HG03439 (cell line): ENCODE data around the gene CEMIP.

Source experiments
- ATAC-seq: cut with Tn5 transposase; IDR thresholded peaks from one replicate; pipeline ENCODE4 v1.9.1; 2021; ENCODE audit warnings: mild to moderate bottlenecking, moderate library complexity; ENCODE audit not compliant: unreplicated experiment

Gene CEMIP, protein sequence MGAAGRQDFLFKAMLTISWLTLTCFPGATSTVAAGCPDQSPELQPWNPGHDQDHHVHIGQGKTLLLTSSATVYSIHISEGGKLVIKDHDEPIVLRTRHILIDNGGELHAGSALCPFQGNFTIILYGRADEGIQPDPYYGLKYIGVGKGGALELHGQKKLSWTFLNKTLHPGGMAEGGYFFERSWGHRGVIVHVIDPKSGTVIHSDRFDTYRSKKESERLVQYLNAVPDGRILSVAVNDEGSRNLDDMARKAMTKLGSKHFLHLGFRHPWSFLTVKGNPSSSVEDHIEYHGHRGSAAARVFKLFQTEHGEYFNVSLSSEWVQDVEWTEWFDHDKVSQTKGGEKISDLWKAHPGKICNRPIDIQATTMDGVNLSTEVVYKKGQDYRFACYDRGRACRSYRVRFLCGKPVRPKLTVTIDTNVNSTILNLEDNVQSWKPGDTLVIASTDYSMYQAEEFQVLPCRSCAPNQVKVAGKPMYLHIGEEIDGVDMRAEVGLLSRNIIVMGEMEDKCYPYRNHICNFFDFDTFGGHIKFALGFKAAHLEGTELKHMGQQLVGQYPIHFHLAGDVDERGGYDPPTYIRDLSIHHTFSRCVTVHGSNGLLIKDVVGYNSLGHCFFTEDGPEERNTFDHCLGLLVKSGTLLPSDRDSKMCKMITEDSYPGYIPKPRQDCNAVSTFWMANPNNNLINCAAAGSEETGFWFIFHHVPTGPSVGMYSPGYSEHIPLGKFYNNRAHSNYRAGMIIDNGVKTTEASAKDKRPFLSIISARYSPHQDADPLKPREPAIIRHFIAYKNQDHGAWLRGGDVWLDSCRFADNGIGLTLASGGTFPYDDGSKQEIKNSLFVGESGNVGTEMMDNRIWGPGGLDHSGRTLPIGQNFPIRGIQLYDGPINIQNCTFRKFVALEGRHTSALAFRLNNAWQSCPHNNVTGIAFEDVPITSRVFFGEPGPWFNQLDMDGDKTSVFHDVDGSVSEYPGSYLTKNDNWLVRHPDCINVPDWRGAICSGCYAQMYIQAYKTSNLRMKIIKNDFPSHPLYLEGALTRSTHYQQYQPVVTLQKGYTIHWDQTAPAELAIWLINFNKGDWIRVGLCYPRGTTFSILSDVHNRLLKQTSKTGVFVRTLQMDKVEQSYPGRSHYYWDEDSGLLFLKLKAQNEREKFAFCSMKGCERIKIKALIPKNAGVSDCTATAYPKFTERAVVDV (N-terminal part only)

DNA sequence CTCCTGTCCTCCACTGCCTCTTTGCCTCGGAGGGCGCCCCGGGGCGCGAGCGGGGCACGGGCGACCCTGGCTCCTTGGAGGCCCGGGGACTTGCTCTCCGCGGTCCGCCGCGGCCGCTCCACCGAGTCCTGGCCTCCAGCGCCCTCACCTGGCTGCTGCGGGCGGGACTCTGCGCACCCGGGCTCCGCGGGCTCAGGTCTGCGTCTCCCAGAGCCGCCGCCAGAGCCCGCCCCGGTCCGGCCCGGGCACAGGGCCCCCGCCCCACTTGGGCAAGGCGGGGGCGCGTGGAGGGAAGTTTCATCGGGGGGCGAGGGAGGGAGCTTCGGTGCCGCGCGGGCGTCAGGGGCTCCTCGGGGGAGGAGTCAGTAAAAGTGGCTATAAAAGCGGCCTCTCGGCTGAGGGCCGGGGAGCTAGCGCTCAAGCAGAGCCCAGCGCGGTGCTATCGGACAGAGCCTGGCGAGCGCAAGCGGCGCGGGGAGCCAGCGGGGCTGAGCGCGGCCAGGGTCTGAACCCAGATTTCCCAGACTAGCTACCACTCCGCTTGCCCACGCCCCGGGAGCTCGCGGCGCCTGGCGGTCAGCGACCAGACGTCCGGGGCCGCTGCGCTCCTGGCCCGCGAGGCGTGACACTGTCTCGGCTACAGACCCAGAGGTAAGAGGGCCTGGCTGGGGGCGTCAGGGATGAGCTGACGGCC is at the start of gene CEMIP:
CEMIP (plus strand) TSS at position 407 of the 694 bp plus-strand sequence. CDS start 94,510 bp downstream, outside the sequence.
- ATAC-seq: no peak

DNA sequence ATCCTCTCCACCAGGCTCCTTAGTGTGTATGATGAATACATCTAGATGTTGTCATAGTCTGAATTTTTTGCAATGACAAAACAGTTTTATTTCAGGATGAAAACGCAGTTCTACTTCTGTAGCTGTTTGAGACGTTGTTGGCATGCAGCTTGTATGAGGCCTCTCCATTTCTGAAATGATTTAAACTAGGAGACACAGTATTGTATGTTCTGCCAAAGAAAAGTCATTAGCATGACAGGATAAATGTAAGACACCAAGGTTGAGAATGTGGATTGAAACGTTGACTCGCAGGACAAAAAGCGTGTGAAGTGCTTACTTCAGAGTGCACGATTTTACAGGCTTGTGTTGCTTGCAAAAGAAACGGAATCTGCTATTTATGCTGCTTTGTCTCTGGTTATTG is 48.8 kb upstream of the CEMIP start:
- ATAC-seq: no peak

DNA sequence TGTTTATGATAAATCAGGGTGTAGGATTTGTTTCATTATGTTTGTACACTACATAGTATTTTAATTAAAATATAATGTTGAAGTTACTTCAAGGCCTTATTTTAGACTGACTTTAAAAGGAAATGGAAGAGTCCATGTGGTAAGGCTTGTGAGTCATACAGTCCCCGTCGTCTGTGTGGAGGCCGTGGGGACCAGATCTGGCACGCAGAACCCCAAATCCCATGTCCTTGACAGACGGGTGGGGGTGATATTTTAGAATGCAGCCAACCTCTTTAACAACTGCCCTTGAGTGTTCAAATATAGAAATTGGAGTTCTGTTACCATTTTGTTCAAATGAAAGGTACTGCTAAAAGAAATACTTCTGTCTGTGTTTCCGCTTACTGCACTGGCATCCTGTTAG is 48.2 kb upstream of the CEMIP start:
- no peak for ATAC-seq

DNA sequence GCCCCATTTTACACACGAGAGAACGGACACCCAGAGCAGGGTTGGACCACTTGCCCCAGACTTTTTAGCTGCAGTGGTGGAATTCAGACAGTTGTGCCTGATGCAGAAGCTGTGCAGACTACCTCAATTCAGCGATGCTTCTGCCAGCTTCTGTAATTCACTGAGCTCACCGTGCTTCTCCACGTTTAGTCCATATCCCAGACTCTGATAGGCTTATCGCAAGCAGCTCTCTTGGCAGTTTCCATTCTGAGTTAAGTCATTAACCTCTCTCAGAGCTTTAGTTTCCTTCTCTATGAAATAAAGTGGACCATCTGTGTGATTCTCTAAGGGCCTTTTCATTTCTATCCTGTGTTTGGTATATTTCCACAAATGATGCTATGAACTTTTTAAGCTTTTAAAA is 47.0 kb upstream of the CEMIP start:
- no peak for ATAC-seq

DNA sequence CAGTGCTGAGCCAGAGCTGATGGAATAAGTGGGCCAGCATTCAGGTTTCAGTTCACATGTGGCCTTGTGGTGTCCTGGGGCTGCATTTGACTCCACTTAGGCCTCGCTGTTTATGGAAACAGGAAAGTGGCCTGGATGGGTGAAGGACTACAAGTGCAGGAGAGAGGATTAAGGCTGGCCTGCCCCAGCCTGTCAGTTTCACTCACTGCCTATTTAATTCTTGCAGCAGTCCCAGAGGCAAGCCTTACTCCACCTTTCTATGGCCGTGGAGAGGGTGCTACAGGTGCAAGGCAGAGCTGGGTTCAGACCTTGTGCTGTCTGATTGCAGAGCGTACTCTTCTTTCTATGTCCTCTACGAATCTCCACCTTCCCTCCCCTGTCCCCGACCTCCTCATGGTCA is 46.4 kb upstream of the CEMIP start:
- no peak for ATAC-seq

DNA sequence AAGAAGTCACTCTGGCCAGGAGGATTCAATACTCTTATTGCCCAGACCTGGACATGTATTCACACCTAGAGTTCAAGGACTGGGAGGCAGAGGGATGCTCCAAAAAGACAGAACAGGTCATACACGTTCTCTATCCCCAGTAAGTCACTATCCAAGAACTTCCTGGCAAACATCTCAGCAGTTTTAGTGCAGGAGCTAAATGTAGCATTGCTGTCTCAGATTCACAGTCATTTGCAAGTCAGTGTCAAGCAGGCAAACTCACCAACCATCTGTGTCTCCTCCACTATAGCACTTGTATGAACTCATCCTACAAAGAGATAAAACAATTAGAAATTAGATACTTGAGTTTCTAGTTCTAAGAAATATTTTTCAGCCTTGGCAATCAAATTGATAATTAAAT is 45.7 kb upstream of the CEMIP start:
- no peak for ATAC-seq

DNA sequence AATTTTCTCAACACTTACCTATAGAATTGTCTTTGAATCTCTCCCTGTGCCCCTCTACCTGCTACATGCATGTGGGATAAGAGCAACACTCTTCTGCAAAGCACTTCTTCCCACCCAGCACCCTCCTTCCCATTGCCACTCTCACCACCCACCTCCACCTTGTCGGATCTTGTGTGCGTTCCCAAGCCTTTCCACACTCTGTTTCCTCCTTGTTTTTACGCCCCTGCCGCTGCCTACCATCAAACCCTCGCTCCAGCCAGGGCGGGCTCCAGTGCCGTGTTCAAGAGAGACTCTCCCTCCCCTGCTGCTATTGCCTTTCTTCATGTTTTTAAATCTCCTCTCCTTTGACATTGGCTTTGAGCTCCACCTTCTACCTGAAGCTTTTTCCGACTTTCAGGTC is 43.8 kb upstream of the CEMIP start:
- no peak for ATAC-seq

DNA sequence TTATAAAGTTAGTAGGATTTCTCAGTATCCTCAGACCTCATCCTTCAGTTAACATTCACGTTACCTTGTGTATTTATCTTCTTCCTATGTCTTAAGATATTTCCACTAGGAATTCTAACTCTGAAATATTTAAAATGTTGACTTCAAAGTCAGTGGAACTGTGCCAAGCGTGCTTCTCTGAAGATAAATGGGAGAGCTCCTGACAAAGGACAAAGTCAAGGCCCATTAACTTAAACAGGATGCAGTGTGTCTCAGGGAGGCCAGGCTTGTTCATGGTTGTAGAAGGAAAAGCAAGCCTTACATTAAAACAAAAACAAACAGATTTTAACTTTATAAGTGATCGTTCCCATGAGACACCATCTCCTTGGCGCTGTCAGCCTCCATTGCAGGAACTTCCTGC is 42.6 kb upstream of the CEMIP start:
- ATAC-seq: no peak

DNA sequence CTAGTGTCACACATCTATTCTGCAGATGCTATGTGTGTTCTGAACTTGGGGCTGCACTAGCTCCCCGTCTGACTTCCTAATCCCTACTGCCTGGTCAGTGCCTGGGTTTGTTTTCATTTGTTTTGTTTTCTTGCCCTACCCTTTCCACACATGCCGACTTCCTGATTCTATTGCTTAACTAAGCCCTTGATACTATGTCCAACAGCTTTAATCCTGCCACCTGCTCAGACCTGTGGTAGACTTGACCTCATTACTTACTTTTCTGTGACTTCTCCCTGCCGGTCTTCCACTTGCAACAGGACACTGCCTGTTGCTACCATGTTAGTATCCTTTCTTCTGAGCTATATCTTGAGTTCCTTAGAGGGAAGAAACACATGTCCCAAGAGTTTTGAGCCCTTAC is 39.3 kb upstream of the CEMIP start:
- ATAC-seq: no peak

DNA sequence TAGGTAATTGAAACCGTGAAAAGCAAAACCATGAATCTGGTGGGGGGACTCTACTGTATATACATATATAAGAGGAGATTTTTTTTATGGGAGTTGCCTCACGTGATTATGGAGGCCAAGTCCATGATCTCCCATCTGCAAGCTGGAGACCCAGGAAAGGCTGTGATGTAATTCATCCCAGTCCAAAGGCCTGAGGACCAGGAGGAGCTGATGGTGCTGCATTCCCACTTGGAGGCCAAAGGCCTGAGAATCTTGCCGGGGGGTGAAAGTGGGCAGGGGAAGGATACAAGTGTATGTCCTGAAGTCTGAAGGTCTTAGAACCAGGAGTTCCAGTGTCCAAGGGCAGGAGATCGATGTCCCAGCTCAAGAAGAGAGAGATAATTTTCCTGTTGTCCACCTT is 37.1 kb upstream of the CEMIP start:
- ATAC-seq: no peak

DNA sequence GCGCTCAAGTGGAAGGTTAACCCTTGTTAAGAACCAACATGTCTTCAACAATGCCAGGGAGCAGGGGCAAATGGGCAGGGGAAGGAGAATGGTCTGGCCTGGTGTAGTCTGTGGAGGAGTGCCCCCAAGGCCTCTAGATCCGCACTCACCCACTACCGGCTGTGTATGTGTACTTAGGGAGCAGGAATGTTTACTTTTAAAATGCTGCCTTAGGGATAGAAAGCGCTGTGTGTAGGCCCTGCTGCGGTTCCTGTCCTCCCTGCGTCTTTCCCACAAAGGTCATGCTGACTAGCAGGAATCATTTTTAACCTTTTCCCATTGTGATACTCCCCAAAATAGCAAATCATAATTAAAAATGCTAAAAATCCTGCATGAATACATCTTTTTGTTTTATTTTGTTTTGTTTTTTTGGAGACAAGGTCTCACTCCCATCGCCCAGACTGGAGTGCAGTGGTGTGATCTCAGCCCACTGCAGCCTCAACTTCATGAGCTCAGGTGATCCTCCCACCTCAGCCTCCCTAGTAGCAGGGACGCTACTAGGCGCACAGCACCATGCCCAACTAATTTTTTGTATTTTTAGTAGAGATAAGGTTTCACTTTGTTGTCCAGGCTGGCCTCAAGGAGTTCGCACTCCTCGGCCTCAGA is 35.9 kb upstream of the CEMIP start:
- no peak for ATAC-seq

DNA sequence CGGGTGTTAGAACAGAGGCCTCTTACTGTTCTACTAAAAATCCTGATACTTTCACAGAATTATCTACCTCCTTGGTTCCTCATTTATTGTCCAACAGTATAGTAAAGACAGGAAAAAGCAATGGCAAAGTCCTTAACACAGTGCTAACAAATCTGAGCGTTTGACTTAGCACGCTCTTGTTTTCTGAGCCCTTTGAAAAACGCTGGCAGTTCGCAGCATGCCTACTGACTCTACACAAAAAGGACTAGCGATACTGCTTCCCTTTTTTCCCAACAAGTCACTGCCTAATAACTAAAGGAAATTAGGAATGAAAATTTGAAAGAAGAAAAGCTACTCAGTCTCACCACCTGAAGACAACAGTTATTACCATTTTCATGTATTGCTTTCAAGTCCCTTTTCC is 34.8 kb upstream of the CEMIP start:
- ATAC-seq: no peak

DNA sequence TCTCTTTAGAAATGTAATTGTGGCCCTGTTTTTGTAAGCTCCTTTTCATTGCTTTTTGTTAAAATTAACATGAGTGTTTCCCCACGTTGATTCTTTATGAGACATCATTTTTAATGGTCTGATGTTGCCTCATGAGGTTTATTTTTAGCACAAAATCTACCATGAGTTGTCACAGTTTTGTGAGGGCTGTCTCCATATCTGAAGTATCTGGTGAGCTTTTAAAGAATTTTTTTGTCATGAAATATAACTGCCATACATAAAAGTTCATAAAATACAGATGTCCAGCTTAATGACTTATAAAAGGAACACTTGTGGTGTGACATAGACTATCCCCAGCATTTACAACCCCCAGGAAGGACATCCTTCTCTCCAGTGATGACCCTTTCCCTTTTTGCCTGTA is 34.3 kb upstream of the CEMIP start:
- no peak for ATAC-seq

DNA sequence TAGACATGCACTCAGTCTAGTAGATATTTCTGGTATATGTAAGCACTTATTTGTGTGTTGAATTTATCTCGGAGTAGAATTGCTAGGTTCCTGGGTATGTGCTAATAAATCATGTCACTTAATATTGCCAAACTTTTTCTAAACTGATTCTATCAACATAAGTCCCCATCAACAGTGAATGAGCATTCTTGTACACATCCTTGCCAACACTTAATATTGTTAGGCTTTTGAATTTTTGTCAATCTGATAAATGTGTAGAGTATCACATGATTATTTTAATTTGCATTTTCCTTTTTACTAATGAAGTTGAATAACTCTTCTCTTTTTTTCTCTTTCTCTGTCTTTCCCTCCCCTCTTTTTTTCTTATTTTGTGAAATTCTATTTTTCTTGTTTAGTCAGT is 33.3 kb upstream of the CEMIP start:
- no peak for ATAC-seq

DNA sequence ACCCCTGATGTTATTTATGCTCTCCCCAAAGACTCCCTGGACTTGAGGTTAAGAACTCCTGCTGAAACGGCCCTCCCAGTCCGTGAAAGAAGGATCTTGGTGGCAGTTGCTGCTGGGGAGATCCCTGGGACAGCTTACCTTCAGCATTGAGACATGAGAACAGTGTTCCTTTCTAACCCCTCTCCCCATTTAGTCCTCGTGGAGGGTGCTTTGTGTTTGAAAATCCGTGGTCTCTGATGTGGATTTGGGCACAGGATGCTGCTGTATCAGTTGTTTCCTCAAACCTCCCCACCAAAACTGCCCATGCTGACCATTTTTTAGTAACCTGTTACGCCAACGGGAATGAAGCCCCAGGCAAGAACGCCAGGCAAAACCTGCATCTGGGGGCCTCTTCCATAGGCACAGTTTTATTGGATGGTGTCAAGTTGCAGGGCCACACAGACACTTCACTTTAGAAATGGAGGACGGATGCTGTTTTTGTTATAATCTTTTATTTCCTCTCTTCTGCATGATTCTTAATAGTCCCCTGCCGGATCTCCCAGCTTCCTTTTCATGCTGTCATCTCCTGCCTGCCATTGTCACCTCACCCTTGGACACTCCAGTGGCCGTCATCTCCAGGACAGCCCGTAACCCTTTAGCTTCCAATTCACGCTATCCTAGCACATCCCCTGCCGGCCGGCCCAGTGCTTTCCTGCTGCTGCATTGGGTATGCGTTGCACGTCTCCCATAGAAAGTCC is 31.7 kb upstream of the CEMIP start:
- ATAC-seq: no peak

DNA sequence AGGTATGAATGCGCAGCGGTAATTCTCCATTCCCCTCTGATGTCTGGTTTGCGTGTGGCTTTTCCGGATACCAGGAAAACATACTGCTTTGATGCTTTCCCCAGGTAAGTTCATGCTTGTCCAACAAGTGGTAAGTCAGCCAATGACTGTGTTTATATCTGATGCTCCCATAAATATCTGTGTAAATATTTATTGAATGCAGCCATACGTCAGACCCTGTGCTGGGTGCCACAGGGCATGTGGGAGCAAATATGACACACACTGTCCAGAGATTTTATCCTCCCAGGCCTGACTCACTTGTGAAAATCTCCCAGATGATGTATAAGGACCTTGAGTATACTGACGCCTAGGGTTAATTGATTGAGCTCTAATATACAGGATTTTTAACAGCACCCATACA is 29.6 kb upstream of the CEMIP start:
- ATAC-seq: no peak

DNA sequence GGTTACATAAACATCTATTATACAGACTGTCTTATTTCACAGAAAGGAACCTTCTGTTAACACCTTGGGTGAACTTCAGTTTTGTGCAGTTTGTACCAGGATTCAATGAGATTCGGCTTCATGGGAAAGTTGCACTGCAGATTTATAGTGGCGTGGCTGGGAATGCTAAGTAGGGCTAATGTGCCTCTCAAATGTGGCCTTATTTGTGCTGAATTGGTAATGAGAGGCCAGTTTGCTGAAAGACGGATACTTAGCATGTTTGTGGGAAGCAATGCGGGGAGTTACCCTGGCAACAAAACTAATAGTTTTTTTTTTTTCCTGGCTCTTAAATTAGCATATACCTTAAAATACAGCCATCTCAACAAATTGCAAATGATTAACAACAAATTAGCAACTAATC is 28.6 kb upstream of the CEMIP start:
- no peak for ATAC-seq

DNA sequence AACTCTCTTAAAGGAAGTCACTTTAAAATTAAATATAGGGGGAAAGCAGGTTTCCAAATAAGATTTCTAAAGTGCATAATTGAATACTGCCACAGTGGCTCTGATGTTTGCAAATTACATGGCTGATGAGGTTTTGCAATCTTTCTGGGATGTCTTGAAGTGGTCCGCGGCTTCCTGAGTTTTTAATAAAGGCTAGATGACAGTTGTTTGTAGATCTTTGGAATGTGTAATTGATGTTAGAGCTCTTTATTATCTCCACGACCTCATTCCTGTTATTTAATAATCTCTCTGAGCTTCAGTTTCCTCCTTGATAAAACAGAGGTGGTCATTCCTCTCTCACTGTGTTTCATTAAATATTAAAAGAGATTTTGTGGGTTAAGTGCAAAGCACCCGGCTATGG is 27.0 kb upstream of the CEMIP start:
- ATAC-seq: no peak

DNA sequence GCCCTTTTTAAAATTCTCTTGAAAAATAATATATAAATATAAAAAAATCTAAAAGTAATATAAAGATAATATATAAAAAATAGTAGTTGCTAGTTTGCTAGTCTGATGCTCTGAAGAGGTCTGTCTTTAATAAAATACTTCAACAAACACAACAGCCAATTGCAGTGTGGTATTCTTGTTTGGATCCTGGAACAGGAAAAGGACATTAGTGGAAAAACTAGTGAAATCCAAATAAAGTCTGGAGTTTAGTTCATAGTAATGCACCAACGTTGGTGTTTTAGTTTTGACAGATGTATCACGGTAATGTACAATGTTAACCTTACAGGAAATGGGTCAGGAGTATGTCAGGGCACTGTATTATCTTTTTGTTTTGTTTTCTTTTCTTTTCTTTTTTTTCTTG is 26.0 kb upstream of the CEMIP start:
- ATAC-seq: no peak

DNA sequence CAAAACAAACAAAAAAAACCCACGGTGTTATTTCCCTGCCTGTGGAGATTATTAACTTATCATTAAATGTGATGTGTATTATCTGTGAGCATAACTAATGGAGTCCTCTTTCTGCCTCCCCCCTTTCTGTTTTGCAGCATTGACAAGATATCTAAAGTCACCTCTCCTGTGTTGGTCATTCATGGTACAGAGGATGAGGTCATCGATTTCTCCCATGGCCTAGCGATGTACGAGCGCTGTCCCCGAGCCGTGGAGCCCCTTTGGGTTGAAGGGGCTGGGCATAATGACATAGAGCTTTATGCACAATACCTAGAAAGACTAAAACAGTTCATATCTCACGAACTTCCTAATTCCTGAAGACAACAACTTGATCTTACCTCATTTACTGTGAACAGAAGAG is 25.2 kb upstream of the CEMIP start:
- no peak for ATAC-seq
